MM.1S (cell line): ENCODE measurements around the gene TIMM10.

Source experiments
- EZH2 ChIP-seq: fragments of 300-600 bp; sonication (generic); optimal IDR thresholded peaks from 2 replicates; pipeline ENCODE3; 2017; ENCODE audit warnings: low read depth, mild to moderate bottlenecking, antibody characterized with exemption, low read length, mixed read lengths
- EZH2phosphoT487 ChIP-seq: fragments of 300-600 bp; sonication (generic); IDR thresholded peaks from 2 replicates; pipeline ENCODE4 v1.6.1; 2018; ENCODE audit warnings: antibody characterized with exemption, low read length
- TF ChIP-seq, protein P1 (sequence below): fragments of 300-600 bp; sonication (generic); IDR thresholded peaks from 2 replicates; pipeline ENCODE4 v1.5.1; 2016; ENCODE audit warnings: antibody characterized with exemption, low read length, mixed read lengths

DNA sequence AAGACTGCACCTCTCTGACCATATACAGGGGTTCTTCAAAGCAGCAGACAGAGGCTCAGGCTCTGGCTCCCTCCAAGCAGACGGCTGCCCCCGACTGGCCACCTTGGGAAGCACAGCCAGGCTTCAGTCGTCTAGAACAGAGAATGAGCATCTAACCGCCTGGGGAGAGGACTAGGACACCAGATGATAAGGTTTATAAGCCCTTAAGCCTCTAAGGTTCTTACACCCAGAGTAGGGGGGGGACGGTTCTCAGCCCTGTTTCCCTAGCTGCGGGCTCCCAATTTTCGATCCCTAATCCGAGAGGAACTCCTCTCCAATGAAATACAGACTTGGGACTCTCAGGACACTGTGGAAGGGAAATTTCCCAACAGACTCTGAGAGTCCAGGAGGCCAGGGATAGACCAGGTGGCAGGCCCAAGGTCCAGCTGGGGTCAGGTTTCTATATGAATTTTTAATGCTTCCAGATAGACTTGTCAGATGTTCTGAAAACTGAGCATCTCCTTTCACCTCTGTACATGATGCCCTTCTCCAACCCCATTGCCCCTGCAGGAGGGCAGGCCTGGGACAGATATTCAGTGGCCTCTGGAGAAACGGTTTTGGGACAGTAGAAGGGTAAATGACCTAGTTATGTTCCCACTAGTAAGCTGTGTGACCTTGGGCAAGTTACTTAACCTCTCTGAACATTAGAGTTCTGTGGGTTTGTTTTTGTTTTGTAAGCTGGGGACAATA lies 50.0 kb downstream of the TIMM10 start:
- no peak for TF ChIP-seq EZH2phosphoT487
- TF ChIP-seq, protein P1, sequence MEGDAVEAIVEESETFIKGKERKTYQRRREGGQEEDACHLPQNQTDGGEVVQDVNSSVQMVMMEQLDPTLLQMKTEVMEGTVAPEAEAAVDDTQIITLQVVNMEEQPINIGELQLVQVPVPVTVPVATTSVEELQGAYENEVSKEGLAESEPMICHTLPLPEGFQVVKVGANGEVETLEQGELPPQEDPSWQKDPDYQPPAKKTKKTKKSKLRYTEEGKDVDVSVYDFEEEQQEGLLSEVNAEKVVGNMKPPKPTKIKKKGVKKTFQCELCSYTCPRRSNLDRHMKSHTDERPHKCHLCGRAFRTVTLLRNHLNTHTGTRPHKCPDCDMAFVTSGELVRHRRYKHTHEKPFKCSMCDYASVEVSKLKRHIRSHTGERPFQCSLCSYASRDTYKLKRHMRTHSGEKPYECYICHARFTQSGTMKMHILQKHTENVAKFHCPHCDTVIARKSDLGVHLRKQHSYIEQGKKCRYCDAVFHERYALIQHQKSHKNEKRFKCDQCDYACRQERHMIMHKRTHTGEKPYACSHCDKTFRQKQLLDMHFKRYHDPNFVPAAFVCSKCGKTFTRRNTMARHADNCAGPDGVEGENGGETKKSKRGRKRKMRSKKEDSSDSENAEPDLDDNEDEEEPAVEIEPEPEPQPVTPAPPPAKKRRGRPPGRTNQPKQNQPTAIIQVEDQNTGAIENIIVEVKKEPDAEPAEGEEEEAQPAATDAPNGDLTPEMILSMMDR: peak; percentile 78
- TF ChIP-seq EZH2: no peak
